Neural progenitor cell (in vitro differentiated cells): ENCODE results near the gene DNAJB12. TPM values are rescaled to one million over a fixed set of nuclear protein-coding genes. Genes with fewer than 3 reads are reported as not detected.

Source experiments
- DNase-seq: peaks from one replicate; pipeline ENCODE4 v3.0.0-alpha.2; 2016; ENCODE audit warnings: low spot score
- H2AFZ ChIP-seq: fragments of 200-600 bp; sonication (generic); replicated peaks from 2 replicates; pipeline ENCODE4 v1.6.1; 2016; ENCODE audit warnings: antibody characterized with exemption
- H3F3A ChIP-seq: fragments of 200-600 bp; sonication (generic); 2 replicates; pipeline ENCODE4 v1.6.1; 2016; ENCODE audit warnings: antibody characterized with exemption, low read depth
- H3K27ac ChIP-seq: fragments of 200-600 bp; sonication (generic); 2 replicates; pipeline ENCODE4 v1.5.1; 2016; ENCODE audit warnings: mild to moderate bottlenecking
- H3K27me3 ChIP-seq: fragments of 200-600 bp; sonication (generic); 2 replicates; pipeline ENCODE4 v1.6.1; 2016; ENCODE audit warnings: mild to moderate bottlenecking, moderate library complexity
- H3K36me3 ChIP-seq: fragments of 200-600 bp; sonication (generic); 2 replicates; pipeline ENCODE4 v1.5.1; 2016
- H3K4me1 ChIP-seq: fragments of 200-600 bp; sonication (generic); 2 replicates; pipeline ENCODE4 v1.6.1; 2016; ENCODE audit warnings: mixed run types
- H3K4me2 ChIP-seq: fragments of 200-600 bp; sonication (generic); 2 replicates; pipeline ENCODE4 v1.6.1; 2016
- H3K4me3 ChIP-seq: fragments of 200-600 bp; sonication (generic); 2 replicates; pipeline ENCODE4 v1.5.1; 2016
- H3K79me2 ChIP-seq: fragments of 200-600 bp; sonication (generic); 2 replicates; pipeline ENCODE4 v1.6.1; 2016; ENCODE audit warnings: low read depth
- H3K9ac ChIP-seq: fragments of 200-600 bp; sonication (generic); 2 replicates; pipeline ENCODE4 v1.6.1; 2016
- H3K9me3 ChIP-seq: fragments of 200-600 bp; sonication (generic); 2 replicates; pipeline ENCODE4 v1.5.1; 2016; ENCODE audit warnings: low read depth
- H4K20me1 ChIP-seq: fragments of 200-600 bp; sonication (generic); 2 replicates; pipeline ENCODE4 v1.6.1; 2016; ENCODE audit warnings: low read depth
- H3K27ac Mint-ChIP-seq: 3 replicates; pipeline ENCODE4 v1.8.0; 2021; ENCODE audit warnings: mixed read lengths
- H3K27me3 Mint-ChIP-seq: 2 replicates; pipeline ENCODE4 v1.8.0; 2022; ENCODE audit warnings: low read depth, mild to moderate bottlenecking, inconsistent platforms, moderate library complexity, mixed read lengths; ENCODE audit not compliant: insufficient read depth
- H3K36me3 Mint-ChIP-seq: 3 replicates; pipeline ENCODE4 v1.8.0; 2021; ENCODE audit warnings: mixed read lengths
- H3K4me1 Mint-ChIP-seq: 3 replicates; pipeline ENCODE4 v1.8.0; 2021; ENCODE audit warnings: mixed read lengths
- H3K4me3 Mint-ChIP-seq: 3 replicates; pipeline ENCODE4 v1.8.0; 2021; ENCODE audit warnings: mild to moderate bottlenecking, moderate library complexity, mixed read lengths
- H3K9me3 Mint-ChIP-seq: 3 replicates; pipeline ENCODE4 v1.8.0; 2020; ENCODE audit warnings: mixed read lengths
- EZH2 ChIP-seq: fragments of 200-600 bp; sonication (generic); IDR thresholded peaks from 2 replicates; pipeline ENCODE4 v1.6.1; 2017; ENCODE audit warnings: antibody characterized with exemption, mild to moderate bottlenecking, moderate library complexity
- EZH2phosphoT487 ChIP-seq: fragments of 200-600 bp; sonication (generic); IDR thresholded peaks from 2 replicates; pipeline ENCODE4 v1.6.1; 2017; ENCODE audit warnings: antibody characterized with exemption
- small RNA-seq: library from RNA; depleted of rRNA; stranded (forward); fragments of <200 nt; gene quantifications from one replicate; pipeline ENCODE3, GENCODE V24; 2015
- total RNA-seq: library from RNA; depleted of rRNA; stranded (reverse); fragments of >200 nt; gene quantifications from 2 replicates; pipeline ENCODE4 v1.2.3, GENCODE V29; 2015; ENCODE audit warnings: low replicate concordance
- TF ChIP-seq, protein P1 (sequence below): fragments of 200-600 bp; sonication (generic); IDR thresholded peaks from 2 replicates; pipeline ENCODE4 v1.5.1; 2017; ENCODE audit warnings: antibody characterized with exemption, mild to moderate bottlenecking

DNAJB12 gene
- total RNA-seq, 1 donor from 2014 or later, result 8.8 TPM

GRCh38 chr10:72285972-72286521 is 68.7 kb downstream of the DNAJB12 start:
- Mint-ChIP-seq H3K4me3 (peak overlapping the region; percentile 14), H3K27me3 (no peaks in the 10 kb centered on the region), H3K27ac (peak overlapping the region; percentile 31), H3K4me1 (peaks cover 23% of the 10 kb centered on the region), H3K9me3 (no peaks in the 10 kb centered on the region), H3K36me3 (no peaks in the 10 kb centered on the region)
- H3K4me2 ChIP-seq, result no peak overlapping the region
- peak overlapping the region; percentile 12 for H2AFZ ChIP-seq
- no peaks in the 10 kb centered on the region for H3F3A ChIP-seq
- H3K79me2 ChIP-seq, result no peaks in the 10 kb centered on the region
- no peak overlapping the region for H3K4me3 ChIP-seq
- no peaks in the 10 kb centered on the region for H4K20me1 ChIP-seq
- no peaks in the 10 kb centered on the region for H3K36me3 ChIP-seq
- no peaks in the 10 kb centered on the region for H3K27me3 ChIP-seq
- DNase-seq, result no peak
- H3K4me1 ChIP-seq, result peaks cover 5% of the 10 kb centered on the region
- H3K9me3 ChIP-seq, result no peaks in the 10 kb centered on the region
- no peak overlapping the region for H3K27ac ChIP-seq
- no peak for TF ChIP-seq EZH2phosphoT487
- no peak for TF ChIP-seq EZH2
- TF ChIP-seq, protein P1, sequence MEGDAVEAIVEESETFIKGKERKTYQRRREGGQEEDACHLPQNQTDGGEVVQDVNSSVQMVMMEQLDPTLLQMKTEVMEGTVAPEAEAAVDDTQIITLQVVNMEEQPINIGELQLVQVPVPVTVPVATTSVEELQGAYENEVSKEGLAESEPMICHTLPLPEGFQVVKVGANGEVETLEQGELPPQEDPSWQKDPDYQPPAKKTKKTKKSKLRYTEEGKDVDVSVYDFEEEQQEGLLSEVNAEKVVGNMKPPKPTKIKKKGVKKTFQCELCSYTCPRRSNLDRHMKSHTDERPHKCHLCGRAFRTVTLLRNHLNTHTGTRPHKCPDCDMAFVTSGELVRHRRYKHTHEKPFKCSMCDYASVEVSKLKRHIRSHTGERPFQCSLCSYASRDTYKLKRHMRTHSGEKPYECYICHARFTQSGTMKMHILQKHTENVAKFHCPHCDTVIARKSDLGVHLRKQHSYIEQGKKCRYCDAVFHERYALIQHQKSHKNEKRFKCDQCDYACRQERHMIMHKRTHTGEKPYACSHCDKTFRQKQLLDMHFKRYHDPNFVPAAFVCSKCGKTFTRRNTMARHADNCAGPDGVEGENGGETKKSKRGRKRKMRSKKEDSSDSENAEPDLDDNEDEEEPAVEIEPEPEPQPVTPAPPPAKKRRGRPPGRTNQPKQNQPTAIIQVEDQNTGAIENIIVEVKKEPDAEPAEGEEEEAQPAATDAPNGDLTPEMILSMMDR, result no peak
- H3K9ac ChIP-seq, result no peak overlapping the region

GRCh38 chr10:72283131-72283530 is 71.6 kb downstream of the DNAJB12 start:
- no peak overlapping the region for H2AFZ ChIP-seq
- no peak overlapping the region for H3K9ac ChIP-seq
- DNase-seq, result no peak
- H3K9me3 ChIP-seq, result no peaks in the 10 kb centered on the region
- peaks cover 5% of the 10 kb centered on the region for H3K4me1 ChIP-seq
- Mint-ChIP-seq H3K27me3 (no peaks in the 10 kb centered on the region), H3K4me3 (no peak overlapping the region), H3K9me3 (no peaks in the 10 kb centered on the region), H3K4me1 (peaks cover 28% of the 10 kb centered on the region), H3K27ac (no peak overlapping the region), H3K36me3 (no peaks in the 10 kb centered on the region)
- H3K4me3 ChIP-seq, result no peak overlapping the region
- no peaks in the 10 kb centered on the region for H3K79me2 ChIP-seq
- peaks cover 7% of the 10 kb centered on the region for H3F3A ChIP-seq
- H4K20me1 ChIP-seq, result peaks cover 4% of the 10 kb centered on the region
- no peak overlapping the region for H3K27ac ChIP-seq
- no peaks in the 10 kb centered on the region for H3K27me3 ChIP-seq
- H3K4me2 ChIP-seq, result no peak overlapping the region
- no peaks in the 10 kb centered on the region for H3K36me3 ChIP-seq
- TF ChIP-seq, protein P1, result no peak
- no peak for TF ChIP-seq EZH2phosphoT487
- TF ChIP-seq EZH2, result no peak

Small RNA genes within 50 kb of the gene (small RNA-seq; reads per million reads assigned to genes)
- not detected for gene RNU6-805P

Other genes with a start within 250 kb of the DNAJB12 start
- 130 and 217 TPM in 2 replicates for gene ANAPC16, start 138.9 kb downstream of the DNAJB12 start, total RNA-seq
- gene ASCC1, start 138.6 kb downstream of the DNAJB12 start, total RNA-seq, result 41.8 and 49.5 TPM in 2 replicates
- gene DDIT4, start 81.0 kb downstream of the DNAJB12 start, total RNA-seq, result 257 and 436 TPM in 2 replicates